OCI-LY7 (cell line): ENCODE measurements around the gene ASS1. TPM values are rescaled to one million over a fixed set of nuclear protein-coding genes. Genes with fewer than 3 reads are reported as not detected.

Source experiments
- BruUV-seq: library from RNA; stranded (reverse); fragments of 400-500 nt; replicated peaks from 2 replicates; lab custom pipeline; 2021; lab: Mats Ljungman, UMichigan
- CTCF ChIA-PET: fragments of 300-600 bp; sonication (Branson Sonifier 250); formaldehyde crosslinking; loops from one replicate; lab custom pipeline; 2022; ENCODE audit warnings: antibody characterized with exemption; ENCODE audit not compliant: unreplicated experiment; lab: Charles Lee
- POLR2A ChIA-PET: fragments of 300-600 bp; sonication (Branson Sonifier 250); formaldehyde crosslinking; loops from one replicate; lab custom pipeline; 2022; ENCODE audit warnings: antibody characterized with exemption; lab: Charles Lee
- DNase-seq: peaks from one replicate; pipeline ENCODE4 v3.0.0-alpha.2; 2015; ENCODE audit warnings: low spot score
- H2AFZ ChIP-seq: fragments of 200-600 bp; sonication (generic), shearing (Covaris generic); 2 replicates; pipeline ENCODE4 v1.6.1; 2014; ENCODE audit warnings: mild to moderate bottlenecking, antibody characterized with exemption, low read length, moderate library complexity
- H3K27ac ChIP-seq: fragments of 200-600 bp; sonication (generic); 2 replicates; pipeline ENCODE4 v1.5.1; 2014; ENCODE audit warnings: mixed run types, low read depth, mild to moderate bottlenecking, moderate library complexity, low read length, inconsistent platforms; ENCODE audit not compliant: poor library complexity, severe bottlenecking
- H3K36me3 ChIP-seq: fragments of 200-600 bp; sonication (generic); 2 replicates; pipeline ENCODE4 v1.6.1; 2014; ENCODE audit warnings: mild to moderate bottlenecking, antibody characterized with exemption, low read length, moderate library complexity, mixed read lengths; ENCODE audit not compliant: insufficient read depth
- H3K4me1 ChIP-seq: fragments of 200-600 bp; sonication (generic); 2 replicates; pipeline ENCODE4 v1.5.1; 2014; ENCODE audit warnings: mild to moderate bottlenecking, low read length; ENCODE audit not compliant: insufficient read depth, poor library complexity, severe bottlenecking
- H3K4me2 ChIP-seq: fragments of 200-600 bp; sonication (generic); 2 replicates; pipeline ENCODE4 v1.6.1; 2014; ENCODE audit warnings: mild to moderate bottlenecking, low read length
- H3K4me3 ChIP-seq: fragments of 200-600 bp; sonication (generic); 2 replicates; pipeline ENCODE4 v1.5.1; 2014; ENCODE audit warnings: mild to moderate bottlenecking, low read depth, low read length; ENCODE audit not compliant: poor library complexity, severe bottlenecking
- H3K79me2 ChIP-seq: fragments of 200-600 bp; sonication (generic); 2 replicates; pipeline ENCODE4 v1.6.1; 2016; ENCODE audit warnings: low read depth, mild to moderate bottlenecking, low read length, moderate library complexity, mixed read lengths; ENCODE audit not compliant: insufficient read depth
- H3K9me2 ChIP-seq: fragments of 200-600 bp; sonication (generic); 2 replicates; pipeline ENCODE4 v1.6.1; 2016; ENCODE audit warnings: mild to moderate bottlenecking, low read length, mixed read lengths; ENCODE audit not compliant: insufficient read depth
- H3K9me3 ChIP-seq: fragments of 200-600 bp; sonication (generic); 2 replicates; pipeline ENCODE4 v1.6.1; 2014; ENCODE audit warnings: mild to moderate bottlenecking, mixed run types, low read length, mixed read lengths
- H4K20me1 ChIP-seq: fragments of 200-600 bp; sonication (generic); 2 replicates; pipeline ENCODE4 v1.6.1; 2014; ENCODE audit warnings: mild to moderate bottlenecking, antibody characterized with exemption, low read length, moderate library complexity, mixed read lengths; ENCODE audit not compliant: insufficient read depth
- CTCF ChIP-seq: fragments of 200-600 bp; sonication (generic); conservative IDR thresholded peaks from 2 replicates; pipeline ENCODE4 v1.5.1; 2014; ENCODE audit warnings: mild to moderate bottlenecking, antibody characterized with exemption, low read length, moderate library complexity, mixed read lengths
- EZH2phosphoT487 ChIP-seq: fragments of 200-600 bp; sonication (generic); IDR thresholded peaks from 2 replicates; pipeline ENCODE4 v1.6.1; 2018; ENCODE audit warnings: low read depth, borderline replicate concordance, mild to moderate bottlenecking, mixed run types, antibody characterized with exemption, low read length, moderate library complexity, mixed read lengths
- intact Hi-C: fragments of 100-400 bp; cut with micrococcal nuclease; formaldehyde crosslinking; loops from one replicate; pipeline ENCODE4 v1.10.0; 2022; ENCODE audit not compliant: unreplicated experiment
- total RNA-seq, 2 experiments: library from RNA; depleted of rRNA in 1 of 2; stranded (reverse); fragments of >200 nt in 1 of 2; shearing (Covaris generic) in 1 of 2; gene quantifications; 2 replicates each; pipeline ENCODE4 v1.2.3, GENCODE V29; 2014 to 2022

ASS1 gene
- total RNA-seq, 2 experiments from 2014 or later: 0.70 to 16.3 TPM

GRCh38 chr9:130431536-130432303 is 13.0 kb upstream of the ASS1 start:
- H3K36me3 ChIP-seq: no peaks in the 10 kb centered on the region
- no peak overlapping the region for H3K27ac ChIP-seq
- H3K4me2 ChIP-seq: no peak overlapping the region
- CTCF ChIA-PET: no interaction called here
- no peak for TF ChIP-seq CTCF
- TF ChIP-seq EZH2phosphoT487: no peak
- H2AFZ ChIP-seq: no peak overlapping the region
- H3K4me1 ChIP-seq: no peaks in the 10 kb centered on the region
- BruUV-seq: no TSS peak
- POLR2A ChIA-PET: no interaction called here
- no peaks in the 10 kb centered on the region for H3K79me2 ChIP-seq
- no peak for DNase-seq
- no peaks in the 10 kb centered on the region for H4K20me1 ChIP-seq
- intact Hi-C loops: no loop called here
- H3K9me2 ChIP-seq: no peaks in the 10 kb centered on the region
- H3K4me3 ChIP-seq: no peak overlapping the region
- no peaks in the 10 kb centered on the region for H3K9me3 ChIP-seq

- ChIA-PET POLR2A (no interaction called here), CTCF (no interaction called here)
- H3K27ac ChIP-seq: no peak overlapping the region
- no peaks in the 10 kb centered on the region for H3K9me3 ChIP-seq
- BruUV-seq: no TSS peak
- no peak overlapping the region for H3K4me3 ChIP-seq
- H3K4me1 ChIP-seq: no peaks in the 10 kb centered on the region
- no peaks in the 10 kb centered on the region for H3K9me2 ChIP-seq
- H2AFZ ChIP-seq: no peak overlapping the region
- H3K79me2 ChIP-seq: no peaks in the 10 kb centered on the region
- no peak for DNase-seq
- no peak overlapping the region for H3K4me2 ChIP-seq
- no peaks in the 10 kb centered on the region for H4K20me1 ChIP-seq
- no peak for TF ChIP-seq EZH2phosphoT487
- TF ChIP-seq CTCF: no peak
- intact Hi-C loops: no loop called here
- no peaks in the 10 kb centered on the region for H3K36me3 ChIP-seq
These were observed 12.4 kb upstream of the ASS1 start for GRCh38 chr9:130432362-130432761.

- no peak overlapping the region for H3K4me3 ChIP-seq
- ChIA-PET CTCF (no interaction called here), POLR2A (no interaction called here)
- no peak overlapping the region for H3K4me2 ChIP-seq
- BruUV-seq: no TSS peak
- H3K79me2 ChIP-seq: no peaks in the 10 kb centered on the region
- H3K9me2 ChIP-seq: no peaks in the 10 kb centered on the region
- H3K27ac ChIP-seq: no peak overlapping the region
- H3K9me3 ChIP-seq: no peaks in the 10 kb centered on the region
- no peaks in the 10 kb centered on the region for H3K4me1 ChIP-seq
- TF ChIP-seq CTCF: no peak
- H4K20me1 ChIP-seq: no peaks in the 10 kb centered on the region
- intact Hi-C loops: no loop called here
- no peaks in the 10 kb centered on the region for H3K36me3 ChIP-seq
- no peak for DNase-seq
- H2AFZ ChIP-seq: no peak overlapping the region
These were observed 12.0 kb upstream of the ASS1 start for GRCh38 chr9:130432796-130433167.
